Activated CD8-positive, alpha-beta T cell treated with anti-CD3 and anti-CD28 coated beads, Interleukin-2, amount 10 ng/mL, durations not matched to agents 7 days and 5 days (primary cell): Measurements from ENCODE around the gene DSCAML1. TPM values are rescaled to one million over a fixed set of nuclear protein-coding genes. Genes with fewer than 3 reads are reported as not detected.

Experiments
- ATAC-seq: fragments of 150-1000 bp; cut with Tn5 transposase; one replicate; pipeline ENCODE4 v1.10.0; 2021; ENCODE audit warnings: moderate library complexity
- CTCF ChIA-PET: fragments of 350-600 bp; sonication (Branson Sonifier 250); formaldehyde crosslinking; loops from one replicate; lab custom pipeline; 2021; ENCODE audit warnings: antibody characterized with exemption; lab: Charles Lee
- POLR2A ChIA-PET: fragments of 350-600 bp; sonication (Branson Sonifier 250); formaldehyde crosslinking; loops from one replicate; lab custom pipeline; 2021; ENCODE audit warnings: antibody characterized with exemption; lab: Charles Lee
- DNase-seq: peaks from one replicate; pipeline ENCODE4 v3.0.0-alpha.2; 2020
- H3K27ac Mint-ChIP-seq: one replicate; pipeline ENCODE4 v1.8.0; 2021; ENCODE audit warnings: mild to moderate bottlenecking, mixed read lengths
- H3K27me3 Mint-ChIP-seq: one replicate; pipeline ENCODE4 v1.8.0; 2021; ENCODE audit warnings: low read depth, mixed read lengths
- H3K36me3 Mint-ChIP-seq: one replicate; pipeline ENCODE4 v1.8.0; 2021; ENCODE audit warnings: low read depth, mixed read lengths
- H3K4me1 Mint-ChIP-seq: one replicate; pipeline ENCODE4 v1.8.0; 2021; ENCODE audit warnings: low read depth, mixed read lengths
- H3K4me3 Mint-ChIP-seq: one replicate; pipeline ENCODE4 v1.8.0; 2021; ENCODE audit warnings: mild to moderate bottlenecking, mixed read lengths
- H3K9me3 Mint-ChIP-seq: one replicate; pipeline ENCODE4 v1.8.0; 2022; ENCODE audit warnings: mixed read lengths; ENCODE audit not compliant: insufficient read depth
- total RNA-seq, 2 experiments: library from RNA; stranded (reverse); gene quantifications; one replicate each; pipeline ENCODE4 v1.2.3, GENCODE V29; 2021

DSCAML1 gene
- total RNA-seq, 2 experiments from 2014 or later, result 0.16 to 0.37 TPM

GRCh38 chr11:117749541-117749910 is 47.5 kb downstream of the DSCAML1 start:
- DNase-seq (no peak), ATAC-seq (no peak)
- POLR2A ChIA-PET, result no interaction called here
- CTCF ChIA-PET, result no interaction called here
- Mint-ChIP-seq H3K9me3 (no peaks in the 10 kb centered on the region), H3K4me1 (no peaks in the 10 kb centered on the region), H3K27me3 (no peaks in the 10 kb centered on the region), H3K4me3 (no peak overlapping the region), H3K27ac (no peak overlapping the region), H3K36me3 (no peaks in the 10 kb centered on the region)

GRCh38 chr11:117748771-117749540 is 48.1 kb downstream of the DSCAML1 start:
- no peak for ATAC-seq
- CTCF ChIA-PET, result no interaction called here
- no peaks in the 10 kb centered on the region for H3K9me3 Mint-ChIP-seq
- H3K36me3 Mint-ChIP-seq, result no peaks in the 10 kb centered on the region
- POLR2A ChIA-PET, result no interaction called here
- no peak overlapping the region for H3K4me3 Mint-ChIP-seq
- DNase-seq, result no peak
- no peak overlapping the region for H3K27ac Mint-ChIP-seq
- H3K4me1 Mint-ChIP-seq, result no peaks in the 10 kb centered on the region
- H3K27me3 Mint-ChIP-seq, result no peaks in the 10 kb centered on the region

GRCh38 chr11:117747892-117748291 is 49.1 kb downstream of the DSCAML1 start:
- Mint-ChIP-seq H3K27ac (no peak overlapping the region), H3K27me3 (peaks cover 2% of the 10 kb centered on the region), H3K4me3 (no peak overlapping the region), H3K36me3 (no peaks in the 10 kb centered on the region), H3K9me3 (no peaks in the 10 kb centered on the region), H3K4me1 (no peaks in the 10 kb centered on the region)
- CTCF ChIA-PET, result interaction anchor here (0.9 kb wide), 1 partner anchor 322 kb away, joined by 3 read pairs; no protein-coding TSS in a partner anchor
- POLR2A ChIA-PET, result interaction anchor here (0.6 kb wide), 1 partner anchor 359 kb away, joined by 3 read pairs; no protein-coding TSS in a partner anchor
- no peak for DNase-seq
- ATAC-seq, result no peak

DNA sequence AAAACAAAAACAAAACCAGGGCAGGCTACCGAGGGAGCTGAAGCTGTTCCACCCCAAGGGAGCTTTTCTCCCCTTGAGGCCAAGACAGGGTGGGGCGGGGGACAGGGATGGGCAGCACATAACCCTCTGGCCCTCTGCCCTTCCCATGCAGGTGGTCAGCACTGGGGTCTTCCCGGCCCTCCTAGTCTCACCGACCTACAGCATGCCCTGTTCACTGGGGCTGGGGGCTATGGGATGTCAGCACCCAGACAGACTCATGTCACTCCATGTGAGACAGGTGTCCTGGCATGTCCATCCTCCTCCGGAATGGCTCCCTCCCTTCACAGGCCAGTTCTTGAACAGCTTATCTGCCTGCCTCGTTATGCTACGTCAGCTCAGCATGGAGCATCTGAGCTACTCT is 51.7 kb downstream of the DSCAML1 start:
- ChIA-PET CTCF (no interaction called here), POLR2A (no interaction called here)
- Mint-ChIP-seq H3K4me1 (no peaks in the 10 kb centered on the region), H3K9me3 (no peaks in the 10 kb centered on the region), H3K27me3 (peaks cover 5% of the 10 kb centered on the region), H3K4me3 (no peak overlapping the region), H3K36me3 (no peaks in the 10 kb centered on the region), H3K27ac (no peak overlapping the region)
- DNase-seq (no peak), ATAC-seq (no peak)

GRCh38 chr11:117744471-117745150 is 52.4 kb downstream of the DSCAML1 start:
- Mint-ChIP-seq H3K36me3 (no peaks in the 10 kb centered on the region), H3K27ac (no peak overlapping the region), H3K9me3 (no peaks in the 10 kb centered on the region), H3K27me3 (peaks cover 6% of the 10 kb centered on the region), H3K4me1 (no peaks in the 10 kb centered on the region), H3K4me3 (no peak overlapping the region)
- DNase-seq, result no peak
- ChIA-PET CTCF (no interaction called here), POLR2A (no interaction called here)
- no peak for ATAC-seq

DNA sequence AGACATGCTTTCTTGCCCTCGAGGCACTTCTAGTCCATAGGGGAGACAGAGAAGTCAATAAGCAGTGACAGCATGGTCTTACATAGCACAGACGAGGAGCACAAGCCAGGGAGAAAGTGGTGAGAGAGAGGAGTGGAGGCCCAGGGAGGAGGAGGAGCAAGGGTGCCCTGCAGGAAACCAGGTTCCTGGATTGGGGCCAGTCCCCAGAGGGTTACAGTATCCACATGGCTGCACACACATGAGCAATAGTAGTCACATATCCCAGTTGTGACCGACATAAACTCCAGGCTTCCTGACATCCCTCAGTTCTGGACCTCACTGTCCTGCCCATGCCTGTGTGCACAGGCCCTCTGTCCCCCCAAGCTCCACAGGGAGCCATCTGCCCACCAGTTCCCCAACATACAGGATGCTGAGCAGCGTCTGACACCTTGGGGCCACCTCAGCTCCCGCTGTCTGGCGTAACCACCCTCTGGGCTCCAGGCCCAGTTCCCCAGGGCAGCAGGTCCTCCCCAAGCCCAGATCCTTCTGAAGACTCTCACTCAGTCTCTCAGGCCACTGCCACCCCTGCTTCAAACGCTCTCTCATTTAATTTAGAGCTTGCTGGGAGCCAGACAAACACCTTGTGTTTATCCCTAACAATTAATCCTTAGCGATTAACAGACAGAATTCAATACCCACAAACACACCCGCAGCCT is 53.7 kb downstream of the DSCAML1 start:
- ChIA-PET CTCF (no interaction called here), POLR2A (no interaction called here)
- no peaks in the 10 kb centered on the region for H3K9me3 Mint-ChIP-seq
- H3K27ac Mint-ChIP-seq, result no peak overlapping the region
- peaks cover 5% of the 10 kb centered on the region for H3K4me1 Mint-ChIP-seq
- no peak for DNase-seq
- H3K27me3 Mint-ChIP-seq, result peaks cover 11% of the 10 kb centered on the region
- ATAC-seq, result no peak
- no peak overlapping the region for H3K4me3 Mint-ChIP-seq
- no peaks in the 10 kb centered on the region for H3K36me3 Mint-ChIP-seq

- H3K9me3 Mint-ChIP-seq, result no peaks in the 10 kb centered on the region
- CTCF ChIA-PET, result no interaction called here
- DNase-seq, result no peak
- ATAC-seq, result no peak
- no peak overlapping the region for H3K27ac Mint-ChIP-seq
- peaks cover 5% of the 10 kb centered on the region for H3K4me1 Mint-ChIP-seq
- POLR2A ChIA-PET, result no interaction called here
- H3K36me3 Mint-ChIP-seq, result no peaks in the 10 kb centered on the region
- no peak overlapping the region for H3K4me3 Mint-ChIP-seq
- H3K27me3 Mint-ChIP-seq, result peaks cover 22% of the 10 kb centered on the region
These were observed 58.6 kb downstream of the DSCAML1 start for GRCh38 chr11:117738246-117738957.

- Mint-ChIP-seq H3K9me3 (no peaks in the 10 kb centered on the region), H3K4me3 (no peak overlapping the region), H3K4me1 (peaks cover 8% of the 10 kb centered on the region), H3K36me3 (no peaks in the 10 kb centered on the region), H3K27me3 (peaks cover 28% of the 10 kb centered on the region), H3K27ac (no peak overlapping the region)
- DNase-seq (no peak), ATAC-seq (no peak)
- ChIA-PET POLR2A (no interaction called here), CTCF (interaction anchor here (1.3 kb wide), 1 partner anchor 310 kb away, joined by 3 read pairs; no protein-coding TSS in a partner anchor)
These were observed 61.6 kb downstream of the DSCAML1 start for GRCh38 chr11:117735350-117735977.

DNA sequence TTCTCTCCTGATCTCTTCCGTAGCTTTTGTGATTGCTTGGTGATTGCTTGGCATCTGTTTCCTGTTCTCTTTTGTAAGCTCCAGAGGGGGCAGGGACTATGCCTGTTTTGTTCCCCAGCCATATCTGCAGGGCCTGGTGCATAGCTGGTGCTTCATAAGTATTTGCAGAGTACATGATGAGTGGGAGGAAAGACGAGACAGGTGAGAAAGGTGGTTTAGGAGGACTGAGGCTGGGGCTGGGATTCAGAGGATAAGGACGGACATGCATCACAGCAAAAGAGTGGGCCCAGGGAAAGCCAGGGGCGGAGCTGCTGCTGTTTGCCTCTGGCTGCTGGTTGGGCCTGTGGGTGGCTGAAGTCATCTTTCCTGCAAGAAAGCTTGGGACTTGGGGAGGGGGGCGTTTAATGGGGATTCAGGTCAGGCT is 62.4 kb downstream of the DSCAML1 start:
- ChIA-PET CTCF (no interaction called here), POLR2A (no interaction called here)
- no peak overlapping the region for H3K4me3 Mint-ChIP-seq
- ATAC-seq (no peak), DNase-seq (no peak)
- H3K27me3 Mint-ChIP-seq, result peaks cover 28% of the 10 kb centered on the region
- H3K27ac Mint-ChIP-seq, result no peak overlapping the region
- peaks cover 8% of the 10 kb centered on the region for H3K4me1 Mint-ChIP-seq
- H3K36me3 Mint-ChIP-seq, result no peaks in the 10 kb centered on the region
- H3K9me3 Mint-ChIP-seq, result no peaks in the 10 kb centered on the region

- Mint-ChIP-seq H3K4me1 (peaks cover 3% of the 10 kb centered on the region), H3K36me3 (no peaks in the 10 kb centered on the region), H3K9me3 (no peaks in the 10 kb centered on the region), H3K4me3 (no peak overlapping the region), H3K27ac (no peak overlapping the region), H3K27me3 (peaks cover 23% of the 10 kb centered on the region)
- POLR2A ChIA-PET, result no interaction called here
- ATAC-seq (no peak), DNase-seq (no peak)
- CTCF ChIA-PET, result interaction anchor here (0.9 kb wide), 1 partner anchor 54 kb away, joined by 3 read pairs; no protein-coding TSS in a partner anchor
These were observed 63.7 kb downstream of the DSCAML1 start for GRCh38 chr11:117733316-117733715.

- DNase-seq, result no peak
- Mint-ChIP-seq H3K9me3 (no peaks in the 10 kb centered on the region), H3K4me1 (peaks cover 3% of the 10 kb centered on the region), H3K27me3 (peaks cover 20% of the 10 kb centered on the region), H3K27ac (no peak overlapping the region), H3K36me3 (no peaks in the 10 kb centered on the region), H3K4me3 (no peak overlapping the region)
- ChIA-PET CTCF (no interaction called here), POLR2A (no interaction called here)
- no peak for ATAC-seq
These were observed 65.2 kb downstream of the DSCAML1 start for GRCh38 chr11:117731722-117732290.
